K562 treated with DMSO at 1 percent for 24 hours (cell line): ENCODE measurements around the gene DYNC1I1. TPM values are rescaled to one million over a fixed set of nuclear protein-coding genes. Genes with fewer than 3 reads are reported as not detected.

Experiments used
- total RNA-seq: library from RNA; unstranded; fragments of 300-600 nt; gene quantifications from 2 replicates; pipeline ENCODE4 v1.2.3, GENCODE V29; 2022; ENCODE audit warnings: low read depth; ENCODE audit not compliant: insufficient read depth

Gene DYNC1I1
- 1.5 and 3.9 TPM in 2 replicates for total RNA-seq

GRCh38 chr7:95772298-95772770 lies at the start of gene DYNC1I1:
Gene DYNC1I1, plus strand, starts transcription at chr7:95772554. Its CDS starts 32,176 bp downstream, at chr7:95804730.

Other genes starting within 250 kb of the DYNC1I1 start
- gene PDK4, start 176.0 kb upstream of the DYNC1I1 start, total RNA-seq, result 0.28 and 0.37 TPM in 2 replicates